ENCODE measurements around the gene FBN2. TPM values are rescaled to one million over a fixed set of nuclear protein-coding genes. Genes with fewer than 3 reads are reported as not detected.

The FBN2 gene
- polyA plus RNA-seq, 1 donor from 2014 or later = 1.6 TPM

DNA sequence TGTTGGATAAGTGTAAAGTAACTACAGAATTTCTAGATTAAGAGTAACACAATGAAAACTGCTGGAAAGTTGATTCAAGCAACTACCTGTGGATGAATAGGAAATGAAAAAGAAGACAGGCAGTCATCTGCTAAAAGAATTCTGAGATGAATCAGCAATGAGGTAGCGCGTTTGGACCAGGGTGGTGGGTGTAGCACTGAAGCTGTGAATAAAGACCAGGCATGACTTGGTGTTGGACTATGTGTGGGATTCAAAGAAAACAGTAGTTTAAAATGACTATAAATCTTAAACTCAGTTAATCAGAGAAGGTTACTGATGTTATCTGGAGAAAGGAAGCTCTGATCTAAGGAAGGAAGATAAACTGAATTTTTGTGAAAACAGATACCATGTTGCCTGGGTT lies 159.8 kb downstream of the FBN2 start:
- Histone ChIP-seq H3K27ac (ENCODE audit: low read length) (no peak overlapping the region), H3K9ac (ENCODE audit: low read length) (no peak overlapping the region), H3K4me2 (ENCODE audit: low read length) (no peak overlapping the region), H3K9me2 (ENCODE audit: insufficient read depth, low read length) (no peaks in the 10 kb centered on the region), H3K27me3 (ENCODE audit: insufficient read depth, low read depth, low read length) (no peaks in the 10 kb centered on the region), H3F3A (ENCODE audit: insufficient read depth, low read length, poor library complexity, severe bottlenecking) (no peaks in the 10 kb centered on the region), H3K9me3 (ENCODE audit: low read length) (no peaks in the 10 kb centered on the region), H3K79me2 (replicated peaks; ENCODE audit: insufficient read depth, low read length) (no peaks in the 10 kb centered on the region), H3K4me3 (ENCODE audit: low read length) (no peak overlapping the region), H2AFZ (ENCODE audit: low read depth, low read length) (no peak overlapping the region), H3K36me3 (ENCODE audit: insufficient read depth, low read length) (no peaks in the 10 kb centered on the region), H4K20me1 (ENCODE audit: insufficient read depth) (no peaks in the 10 kb centered on the region)
- no peak for TF ChIP-seq POLR2AphosphoS5 (IDR thresholded peaks at IDR 0.05)
- TF ChIP-seq, protein P1, sequence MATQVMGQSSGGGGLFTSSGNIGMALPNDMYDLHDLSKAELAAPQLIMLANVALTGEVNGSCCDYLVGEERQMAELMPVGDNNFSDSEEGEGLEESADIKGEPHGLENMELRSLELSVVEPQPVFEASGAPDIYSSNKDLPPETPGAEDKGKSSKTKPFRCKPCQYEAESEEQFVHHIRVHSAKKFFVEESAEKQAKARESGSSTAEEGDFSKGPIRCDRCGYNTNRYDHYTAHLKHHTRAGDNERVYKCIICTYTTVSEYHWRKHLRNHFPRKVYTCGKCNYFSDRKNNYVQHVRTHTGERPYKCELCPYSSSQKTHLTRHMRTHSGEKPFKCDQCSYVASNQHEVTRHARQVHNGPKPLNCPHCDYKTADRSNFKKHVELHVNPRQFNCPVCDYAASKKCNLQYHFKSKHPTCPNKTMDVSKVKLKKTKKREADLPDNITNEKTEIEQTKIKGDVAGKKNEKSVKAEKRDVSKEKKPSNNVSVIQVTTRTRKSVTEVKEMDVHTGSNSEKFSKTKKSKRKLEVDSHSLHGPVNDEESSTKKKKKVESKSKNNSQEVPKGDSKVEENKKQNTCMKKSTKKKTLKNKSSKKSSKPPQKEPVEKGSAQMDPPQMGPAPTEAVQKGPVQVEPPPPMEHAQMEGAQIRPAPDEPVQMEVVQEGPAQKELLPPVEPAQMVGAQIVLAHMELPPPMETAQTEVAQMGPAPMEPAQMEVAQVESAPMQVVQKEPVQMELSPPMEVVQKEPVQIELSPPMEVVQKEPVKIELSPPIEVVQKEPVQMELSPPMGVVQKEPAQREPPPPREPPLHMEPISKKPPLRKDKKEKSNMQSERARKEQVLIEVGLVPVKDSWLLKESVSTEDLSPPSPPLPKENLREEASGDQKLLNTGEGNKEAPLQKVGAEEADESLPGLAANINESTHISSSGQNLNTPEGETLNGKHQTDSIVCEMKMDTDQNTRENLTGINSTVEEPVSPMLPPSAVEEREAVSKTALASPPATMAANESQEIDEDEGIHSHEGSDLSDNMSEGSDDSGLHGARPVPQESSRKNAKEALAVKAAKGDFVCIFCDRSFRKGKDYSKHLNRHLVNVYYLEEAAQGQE (IDR thresholded peaks at IDR 0.05; ENCODE audit: borderline replicate concordance) = no peak
- no peak for TF ChIP-seq EZH2 (IDR thresholded peaks at IDR 0.05; ENCODE audit: borderline replicate concordance, insufficient read depth, low read length, poor library complexity, severe bottlenecking)
- no peak for TF ChIP-seq RAD21 (conservative IDR thresholded peaks at IDR 0.05)
- TF ChIP-seq, protein P2, sequence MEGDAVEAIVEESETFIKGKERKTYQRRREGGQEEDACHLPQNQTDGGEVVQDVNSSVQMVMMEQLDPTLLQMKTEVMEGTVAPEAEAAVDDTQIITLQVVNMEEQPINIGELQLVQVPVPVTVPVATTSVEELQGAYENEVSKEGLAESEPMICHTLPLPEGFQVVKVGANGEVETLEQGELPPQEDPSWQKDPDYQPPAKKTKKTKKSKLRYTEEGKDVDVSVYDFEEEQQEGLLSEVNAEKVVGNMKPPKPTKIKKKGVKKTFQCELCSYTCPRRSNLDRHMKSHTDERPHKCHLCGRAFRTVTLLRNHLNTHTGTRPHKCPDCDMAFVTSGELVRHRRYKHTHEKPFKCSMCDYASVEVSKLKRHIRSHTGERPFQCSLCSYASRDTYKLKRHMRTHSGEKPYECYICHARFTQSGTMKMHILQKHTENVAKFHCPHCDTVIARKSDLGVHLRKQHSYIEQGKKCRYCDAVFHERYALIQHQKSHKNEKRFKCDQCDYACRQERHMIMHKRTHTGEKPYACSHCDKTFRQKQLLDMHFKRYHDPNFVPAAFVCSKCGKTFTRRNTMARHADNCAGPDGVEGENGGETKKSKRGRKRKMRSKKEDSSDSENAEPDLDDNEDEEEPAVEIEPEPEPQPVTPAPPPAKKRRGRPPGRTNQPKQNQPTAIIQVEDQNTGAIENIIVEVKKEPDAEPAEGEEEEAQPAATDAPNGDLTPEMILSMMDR (IDR thresholded peaks at IDR 0.05; ENCODE audit: poor library complexity, severe bottlenecking) = no peak
- TF ChIP-seq TAF1 (IDR thresholded peaks at IDR 0.05; ENCODE audit: low read depth) = no peak
- TF ChIP-seq SMC3 (conservative IDR thresholded peaks at IDR 0.05; ENCODE audit: poor library complexity) = no peak
- TF ChIP-seq MXI1 (conservative IDR thresholded peaks at IDR 0.05; ENCODE audit: poor library complexity, severe bottlenecking) = no peak

DNA sequence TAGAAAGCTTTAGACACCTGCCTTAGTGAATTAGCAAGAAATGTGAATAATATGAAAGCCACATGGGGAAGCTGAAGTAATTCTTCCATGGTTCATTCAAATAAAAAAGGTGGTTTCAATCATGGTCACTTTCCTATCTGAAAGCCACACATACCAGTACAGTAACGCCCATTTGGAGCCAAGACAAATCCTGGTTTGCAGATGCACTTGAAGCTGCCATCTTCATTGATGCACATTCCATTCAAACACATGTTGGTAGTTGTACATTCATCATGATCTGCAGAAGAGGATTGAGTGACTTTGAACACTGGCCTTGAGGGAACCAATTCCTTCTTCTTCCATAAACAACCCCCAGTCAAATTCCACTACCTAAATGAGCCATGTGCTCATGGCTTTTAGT lies 161.5 kb downstream of the FBN2 start:
- H3K79me2 ChIP-seq (replicated peaks; ENCODE audit: insufficient read depth, low read length) = no peaks in the 10 kb centered on the region
- H3K27ac ChIP-seq (ENCODE audit: low read length) = no peak overlapping the region
- no peaks in the 10 kb centered on the region for H3K9me2 ChIP-seq (ENCODE audit: insufficient read depth, low read length)
- H3K4me3 ChIP-seq (ENCODE audit: low read length) = no peak overlapping the region
- TF ChIP-seq POLR2AphosphoS5 (IDR thresholded peaks at IDR 0.05) (no peak), EZH2 (IDR thresholded peaks at IDR 0.05; ENCODE audit: borderline replicate concordance, insufficient read depth, low read length, poor library complexity, severe bottlenecking) (no peak), EP300 (conservative IDR thresholded peaks at IDR 0.05; ENCODE audit: poor library complexity, severe bottlenecking) (no peak), RAD21 (conservative IDR thresholded peaks at IDR 0.05) (no peak), TAF1 (IDR thresholded peaks at IDR 0.05; ENCODE audit: low read depth) (no peak), SMC3 (conservative IDR thresholded peaks at IDR 0.05; ENCODE audit: poor library complexity) (no peak), MXI1 (conservative IDR thresholded peaks at IDR 0.05; ENCODE audit: poor library complexity, severe bottlenecking) (no peak)
- TF ChIP-seq, protein P2 (IDR thresholded peaks at IDR 0.05; ENCODE audit: poor library complexity, severe bottlenecking) = no peak
- TF ChIP-seq, protein P1 (IDR thresholded peaks at IDR 0.05; ENCODE audit: borderline replicate concordance) = no peak
- H3F3A ChIP-seq (ENCODE audit: insufficient read depth, low read length, poor library complexity, severe bottlenecking) = no peaks in the 10 kb centered on the region
- H3K27me3 ChIP-seq (ENCODE audit: insufficient read depth, low read depth, low read length) = no peaks in the 10 kb centered on the region
- no peak overlapping the region for H3K9ac ChIP-seq (ENCODE audit: low read length)
- H2AFZ ChIP-seq (ENCODE audit: low read depth, low read length) = no peak overlapping the region
- H4K20me1 ChIP-seq (ENCODE audit: insufficient read depth) = no peaks in the 10 kb centered on the region
- H3K9me3 ChIP-seq (ENCODE audit: low read length) = no peaks in the 10 kb centered on the region
- H3K4me2 ChIP-seq (ENCODE audit: low read length) = no peak overlapping the region
- no peaks in the 10 kb centered on the region for H3K36me3 ChIP-seq (ENCODE audit: insufficient read depth, low read length)
